Body of pancreas (tissue), 4 donors: Measurements from ENCODE around the gene EPN2. TPM values are rescaled to one million over a fixed set of nuclear protein-coding genes. Genes with fewer than 3 reads are reported as not detected.

ENCODE experiments used
- ATAC-seq: fragments of 150-250 bp; one replicate; pipeline ENCODE4 v1.9.1; 2016
- DNase-seq, 4 donors: peaks; one replicate each; pipeline ENCODE4 v3.0.0-alpha.2; 2019
- H3K27ac ChIP-seq, 4 donors: fragments of 200-600 bp; sonication (generic); 1 replicate in 3 of 4; 2 replicates in 1 of 4; pipeline versions ENCODE4 v1.5.1 to v1.6.1; 2016 to 2019; ENCODE audit warnings: mild to moderate bottlenecking in 1 of 4, mixed read lengths in 1 of 4, moderate library complexity in 1 of 4
- H3K27me3 ChIP-seq, 2 donors: fragments of 200-600 bp; sonication (generic); one replicate each; pipeline ENCODE4 v1.6.0; 2016; ENCODE audit warnings: mild to moderate bottlenecking in 1 of 2
- H3K36me3 ChIP-seq, 2 donors: fragments of 200-600 bp; sonication (generic); replicated peaks in 1 of 2; 2 replicates each; pipeline ENCODE4 v1.5.1; 2016; ENCODE audit warnings: low read depth in 2 of 2; ENCODE audit not compliant: insufficient read depth in 1 of 2
- H3K4me1 ChIP-seq: fragments of 200-600 bp; sonication (generic); one replicate; pipeline ENCODE4 v1.6.0; 2016
- H3K4me3 ChIP-seq, 2 donors: fragments of 200-600 bp; sonication (generic); 1 replicate in 1 of 2; 2 replicates in 1 of 2; pipeline ENCODE4 v1.5.1; 2016 to 2019
- H3K9me3 ChIP-seq, 3 donors: fragments of 200-600 bp; sonication (generic); 1 replicate in 2 of 3; 2 replicates in 1 of 3; pipeline ENCODE4 v1.5.1; 2016
- POLR2A ChIP-seq, 3 donors: fragments of 450-650 bp; IDR thresholded peaks; one replicate each; pipeline ENCODE4 v1.6.1; 2016; ENCODE audit warnings: antibody characterized with exemption in 3 of 3, mild to moderate bottlenecking in 2 of 3
- WGBS, 2 donors: methylation state at CpG; one replicate each; pipeline ENCODE4 v1.1.5; 2017; 5-methylcytosine and 5-hydroxymethylcytosine counted together
- intact Hi-C: fragments of 100-400 bp; cut with DNase I; formaldehyde crosslinking; loops from one replicate; pipeline ENCODE4 v1.15.1; 2023
- total RNA-seq, 2 donors: library from RNA; depleted of rRNA; stranded (reverse); fragments of >200 nt; gene quantifications; one replicate each; pipeline ENCODE4 v1.1.0, GENCODE V29; 2016
- TF ChIP-seq, protein P1 (sequence below), 7 experiments: fragments of 450-650 bp in 4 of 7; fragments of 200-600 bp in 3 of 7; sonication (generic) in 3 of 7; IDR thresholded peaks; one replicate each; pipeline ENCODE4 v1.5.1; 2016 to 2019; ENCODE audit warnings: antibody characterized with exemption in 7 of 7

Gene EPN2
- total RNA-seq, 2 donors from 2014 or later = 32.7 to 46.5 TPM

GRCh38 chr17:19265755-19266154, 28.6 kb downstream of the EPN2 start:
- Histone ChIP-seq H3K4me3 (no peak overlapping the region), H3K27ac (no peak overlapping the region), H3K4me1 (peaks cover 53% of the 10 kb centered on the region), H3K9me3 (no peaks in the 10 kb centered on the region), H3K27me3 (no peaks in the 10 kb centered on the region), H3K36me3 (no peaks in the 10 kb centered on the region)
- 85 to 91% methylated on average over 6 of the region's 6 CpGs for WGBS, 2 donors
- intact Hi-C loops = no loop called here
- no peak for DNase-seq
- ATAC-seq = no peak
- TF ChIP-seq, protein P1, sequence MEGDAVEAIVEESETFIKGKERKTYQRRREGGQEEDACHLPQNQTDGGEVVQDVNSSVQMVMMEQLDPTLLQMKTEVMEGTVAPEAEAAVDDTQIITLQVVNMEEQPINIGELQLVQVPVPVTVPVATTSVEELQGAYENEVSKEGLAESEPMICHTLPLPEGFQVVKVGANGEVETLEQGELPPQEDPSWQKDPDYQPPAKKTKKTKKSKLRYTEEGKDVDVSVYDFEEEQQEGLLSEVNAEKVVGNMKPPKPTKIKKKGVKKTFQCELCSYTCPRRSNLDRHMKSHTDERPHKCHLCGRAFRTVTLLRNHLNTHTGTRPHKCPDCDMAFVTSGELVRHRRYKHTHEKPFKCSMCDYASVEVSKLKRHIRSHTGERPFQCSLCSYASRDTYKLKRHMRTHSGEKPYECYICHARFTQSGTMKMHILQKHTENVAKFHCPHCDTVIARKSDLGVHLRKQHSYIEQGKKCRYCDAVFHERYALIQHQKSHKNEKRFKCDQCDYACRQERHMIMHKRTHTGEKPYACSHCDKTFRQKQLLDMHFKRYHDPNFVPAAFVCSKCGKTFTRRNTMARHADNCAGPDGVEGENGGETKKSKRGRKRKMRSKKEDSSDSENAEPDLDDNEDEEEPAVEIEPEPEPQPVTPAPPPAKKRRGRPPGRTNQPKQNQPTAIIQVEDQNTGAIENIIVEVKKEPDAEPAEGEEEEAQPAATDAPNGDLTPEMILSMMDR (IDR thresholded peaks at IDR 0.05) = no peak
- no peak for TF ChIP-seq POLR2A (IDR thresholded peaks at IDR 0.05)

DNA sequence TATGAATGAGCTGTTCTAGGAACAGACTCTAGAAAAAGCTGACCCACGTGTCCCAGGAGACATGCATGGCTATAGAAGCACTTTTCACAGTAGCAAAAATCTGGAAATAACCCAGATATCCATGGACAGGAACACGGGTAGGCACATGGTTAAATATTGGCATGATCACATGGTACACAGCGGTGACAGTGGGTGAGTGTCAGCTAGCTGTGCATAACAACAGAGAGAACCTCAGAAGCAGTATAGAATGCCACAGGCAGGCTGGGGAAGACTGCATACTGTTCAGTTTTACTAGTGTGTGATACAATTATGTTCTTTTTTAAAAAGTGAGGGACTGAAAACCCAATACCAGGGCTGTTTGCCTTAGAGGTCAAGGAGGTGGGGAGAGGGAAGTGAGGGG, 31.4 kb downstream of the EPN2 start:
- no peak overlapping the region for H3K4me3 ChIP-seq
- no peaks in the 10 kb centered on the region for H3K27me3 ChIP-seq
- intact Hi-C loops = no loop called here
- DNase-seq (peak in 1 of 4 donors; percentile 28), ATAC-seq (peak; percentile 30)
- no peaks in the 10 kb centered on the region for H3K9me3 ChIP-seq
- no peak for TF ChIP-seq POLR2A (IDR thresholded peaks at IDR 0.05)
- TF ChIP-seq, protein P1 (IDR thresholded peaks at IDR 0.05) = no peak
- 25 to 37% methylated on average over 3 of the region's 3 CpGs for WGBS, 2 donors
- peaks cover 54% of the 10 kb centered on the region for H3K4me1 ChIP-seq
- H3K36me3 ChIP-seq = no peaks in the 10 kb centered on the region
- H3K27ac ChIP-seq = peak overlapping the region; percentile 7 to 69 (median 54)

- ATAC-seq (peak; percentile 61), DNase-seq (no peak)
- no peak overlapping the region for H3K4me3 ChIP-seq
- WGBS, 2 donors = 31 to 62% methylated on average over 1 of the region's 1 CpG
- intact Hi-C loops = no loop called here
- no peaks in the 10 kb centered on the region for H3K27me3 ChIP-seq
- no peak for TF ChIP-seq POLR2A (IDR thresholded peaks at IDR 0.05)
- TF ChIP-seq, protein P1 (IDR thresholded peaks at IDR 0.05) = no peak
- peak overlapping the region; percentile 4 to 69 (median 54) for H3K27ac ChIP-seq
- peaks cover 49% of the 10 kb centered on the region for H3K4me1 ChIP-seq
- no peaks in the 10 kb centered on the region for H3K9me3 ChIP-seq
- no peaks in the 10 kb centered on the region for H3K36me3 ChIP-seq
Observed at GRCh38 chr17:19269106-19269505, 31.9 kb downstream of the EPN2 start.

- no peak overlapping the region for H3K4me3 ChIP-seq
- no peaks in the 10 kb centered on the region for H3K9me3 ChIP-seq
- TF ChIP-seq, protein P1 (IDR thresholded peaks at IDR 0.05) = no peak
- no peak for TF ChIP-seq POLR2A (IDR thresholded peaks at IDR 0.05)
- H3K27ac ChIP-seq = peak overlapping the region; percentile 4 to 69 (median 54)
- no peak for ATAC-seq
- H3K36me3 ChIP-seq = no peaks in the 10 kb centered on the region
- H3K4me1 ChIP-seq = peaks cover 44% of the 10 kb centered on the region
- DNase-seq = no peak
- H3K27me3 ChIP-seq = no peaks in the 10 kb centered on the region
- intact Hi-C loops = no loop called here
- 55 to 64% methylated on average over 3 of the region's 3 CpGs for WGBS, 2 donors
Observed at GRCh38 chr17:19269641-19270040, 32.5 kb downstream of the EPN2 start.

DNA sequence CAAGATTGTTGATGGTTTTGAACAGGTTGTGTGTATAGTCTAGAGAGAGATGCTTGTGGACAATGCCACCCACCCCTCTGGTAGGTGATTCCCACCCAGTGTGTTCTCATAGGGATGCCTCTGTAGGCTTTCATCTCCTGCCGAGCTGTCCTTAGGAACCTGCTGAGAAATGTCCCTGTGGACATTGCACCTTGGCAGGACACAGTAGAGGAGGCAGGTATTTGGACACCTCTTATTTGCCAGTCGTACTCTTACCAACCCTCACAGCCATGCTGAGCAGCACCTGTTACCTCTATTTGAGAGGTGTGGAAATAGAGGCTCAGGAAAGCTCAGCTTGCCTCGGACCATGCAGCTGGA, 33.2 kb downstream of the EPN2 start:
- no peak overlapping the region for H3K4me3 ChIP-seq

More for the DNA sequence above, 33.2 kb downstream of the EPN2 start:
- Histone ChIP-seq H3K36me3 (no peaks in the 10 kb centered on the region), H3K27me3 (no peaks in the 10 kb centered on the region), H3K4me1 (peaks cover 41% of the 10 kb centered on the region), H3K27ac (peak overlapping the region in 2 of 4 donors; percentile 16 to 69), H3K9me3 (no peaks in the 10 kb centered on the region)
- ATAC-seq = no peak
- TF ChIP-seq POLR2A (IDR thresholded peaks at IDR 0.05) = no peak
- TF ChIP-seq, protein P1 (IDR thresholded peaks at IDR 0.05) = no peak
- DNase-seq = no peak
- intact Hi-C loops = no loop called here
- 77% methylated on average over 3 of the region's 3 CpGs; no CpG with 5 or more reads in 1 of the 2 donors for WGBS, 2 donors
